Testis (tissue), 3 donors: ENCODE data around the gene FAF1. TPM values are rescaled to one million over a fixed set of nuclear protein-coding genes. Genes with fewer than 3 reads are reported as not detected.

Source experiments
- DNase-seq: peaks from one replicate; pipeline ENCODE4 v3.0.0-alpha.2; 2019
- H3K27ac ChIP-seq, 2 donors: fragments of 200-600 bp; sonication (generic); one replicate each; pipeline ENCODE4 v1.5.1; 2019
- H3K27me3 ChIP-seq: fragments of 200-600 bp; sonication (generic); one replicate; pipeline ENCODE4 v1.5.1; 2019
- H3K36me3 ChIP-seq: fragments of 200-600 bp; sonication (generic); one replicate; pipeline ENCODE4 v1.5.1; 2017; ENCODE audit warnings: low read depth; ENCODE audit errors: missing control alignments
- H3K4me1 ChIP-seq: fragments of 200-600 bp; sonication (generic); one replicate; pipeline ENCODE4 v1.5.1; 2019
- H3K4me3 ChIP-seq, 2 donors: fragments of 200-600 bp; sonication (generic); one replicate each; pipeline ENCODE4 v1.5.1; 2017 to 2019
- H3K9me3 ChIP-seq: fragments of 200-600 bp; sonication (generic); one replicate; pipeline ENCODE4 v1.5.1; 2017
- POLR2A ChIP-seq: fragments of 450-650 bp; IDR thresholded peaks from one replicate; pipeline ENCODE4 v1.6.1; 2017; ENCODE audit warnings: antibody characterized with exemption, mild to moderate bottlenecking, moderate library complexity
- WGBS, 2 donors: methylation state at CpG; one replicate each; pipeline ENCODE4 v1.1.5; 2018; 5-methylcytosine and 5-hydroxymethylcytosine counted together
- intact Hi-C: fragments of 100-400 bp; cut with DNase I; formaldehyde crosslinking; loops from one replicate; pipeline ENCODE4 v1.15.1; 2023; ENCODE audit warnings: low total_unique reads
- polyA plus RNA-seq: library from polyadenylated mRNA; stranded (reverse); fragments of 350-450 nt; fragmentation: Illumina TruSeq; extraction: RNeasy Lipid Tissue Mini Kit (QIAGEN cat#74804); gene quantifications from one replicate; pipeline ENCODE4 v1.2.3, GENCODE V29; 2014; ENCODE audit warnings: low read depth, low replicate concordance; ENCODE audit not compliant: insufficient read depth
- total RNA-seq, 2 donors: library from RNA; depleted of rRNA; stranded (reverse); fragments of >200 nt; gene quantifications; one replicate each; pipeline ENCODE4 v1.2.3, GENCODE V29; 2016
- TF ChIP-seq, protein P1 (sequence below), 3 experiments: fragments of 450-650 bp in 2 of 3; fragments of 200-600 bp in 1 of 3; sonication (generic) in 1 of 3; IDR thresholded peaks; one replicate each; pipeline ENCODE4 v1.5.1; 2016 to 2019; ENCODE audit warnings: antibody characterized with exemption in 3 of 3, mild to moderate bottlenecking in 2 of 3, moderate library complexity in 1 of 3

The FAF1 gene
- total and polyA plus RNA-seq, 3 donors from 2014 or later: 46.5 to 236 (median 61.6) TPM

DNA sequence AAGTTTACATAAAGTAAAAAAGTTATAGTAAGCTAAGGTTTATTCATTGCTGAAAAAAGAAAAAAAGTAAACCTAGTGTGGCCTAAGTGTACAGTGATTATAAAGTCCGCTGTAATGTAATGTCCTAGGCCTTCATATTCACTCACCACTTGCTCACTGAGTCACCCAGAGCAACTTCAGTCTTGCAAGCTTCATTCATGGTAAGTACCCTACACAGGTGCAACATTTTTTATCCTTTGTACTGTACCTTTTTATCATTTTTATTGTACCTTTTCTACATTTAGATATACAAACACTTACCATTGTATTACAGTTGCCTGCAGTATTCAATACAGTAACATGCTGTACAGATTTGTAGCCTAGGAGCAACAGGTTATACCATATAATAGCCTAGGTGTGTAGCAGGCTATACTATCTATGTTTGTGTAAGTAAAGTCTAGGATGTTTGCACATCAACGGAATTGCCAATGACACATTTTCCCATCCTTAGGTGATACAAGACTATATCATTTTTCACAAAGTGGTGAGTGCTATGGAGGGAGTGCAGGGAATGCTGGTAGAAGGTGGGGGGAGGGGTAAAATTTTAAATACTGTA lies 478.8 kb downstream of the FAF1 start:
- no peak for DNase-seq
- WGBS, 2 donors: 88 to 96% methylated on average over 2 of the region's 2 CpGs
- H3K27ac ChIP-seq: no peak overlapping the region

DNA sequence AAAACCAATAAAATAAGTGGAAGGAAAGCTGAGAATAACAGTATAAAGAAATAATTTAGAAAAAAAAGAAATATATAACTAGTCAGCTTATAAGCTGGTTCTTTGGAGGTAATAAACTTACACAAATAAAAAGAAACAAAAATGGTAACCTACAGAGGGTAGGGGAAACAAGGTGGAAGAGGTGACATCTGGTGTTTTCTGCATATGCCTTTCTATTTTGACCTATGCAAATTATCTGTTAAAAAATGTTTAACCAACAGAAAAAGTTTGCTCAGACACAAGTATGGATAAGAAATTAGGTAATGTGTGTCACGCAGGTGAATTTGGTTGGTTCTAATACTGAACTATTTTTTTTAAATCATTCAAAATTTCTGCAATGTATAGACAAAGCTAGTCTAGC lies 483.3 kb downstream of the FAF1 start:
- Histone ChIP-seq H3K9me3 (no peaks in the 10 kb centered on the region), H3K27me3 (no peaks in the 10 kb centered on the region), H3K36me3 (no peaks in the 10 kb centered on the region), H3K4me3 (no peak overlapping the region), H3K27ac (no peak overlapping the region), H3K4me1 (no peaks in the 10 kb centered on the region)
- intact Hi-C loops: no loop called here
- 52 to 96% methylated on average over 1 of the region's 1 CpG for WGBS, 2 donors
- DNase-seq: no peak
- TF ChIP-seq, protein P1, sequence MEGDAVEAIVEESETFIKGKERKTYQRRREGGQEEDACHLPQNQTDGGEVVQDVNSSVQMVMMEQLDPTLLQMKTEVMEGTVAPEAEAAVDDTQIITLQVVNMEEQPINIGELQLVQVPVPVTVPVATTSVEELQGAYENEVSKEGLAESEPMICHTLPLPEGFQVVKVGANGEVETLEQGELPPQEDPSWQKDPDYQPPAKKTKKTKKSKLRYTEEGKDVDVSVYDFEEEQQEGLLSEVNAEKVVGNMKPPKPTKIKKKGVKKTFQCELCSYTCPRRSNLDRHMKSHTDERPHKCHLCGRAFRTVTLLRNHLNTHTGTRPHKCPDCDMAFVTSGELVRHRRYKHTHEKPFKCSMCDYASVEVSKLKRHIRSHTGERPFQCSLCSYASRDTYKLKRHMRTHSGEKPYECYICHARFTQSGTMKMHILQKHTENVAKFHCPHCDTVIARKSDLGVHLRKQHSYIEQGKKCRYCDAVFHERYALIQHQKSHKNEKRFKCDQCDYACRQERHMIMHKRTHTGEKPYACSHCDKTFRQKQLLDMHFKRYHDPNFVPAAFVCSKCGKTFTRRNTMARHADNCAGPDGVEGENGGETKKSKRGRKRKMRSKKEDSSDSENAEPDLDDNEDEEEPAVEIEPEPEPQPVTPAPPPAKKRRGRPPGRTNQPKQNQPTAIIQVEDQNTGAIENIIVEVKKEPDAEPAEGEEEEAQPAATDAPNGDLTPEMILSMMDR (IDR thresholded peaks at IDR 0.05): no peak
- TF ChIP-seq POLR2A: no peak

More for the DNA sequence above, 478.8 kb downstream of the FAF1 start:
- no peaks in the 10 kb centered on the region for H3K36me3 ChIP-seq
- intact Hi-C loops: no loop called here
- TF ChIP-seq POLR2A: no peak
- TF ChIP-seq, protein P1 (IDR thresholded peaks at IDR 0.05): no peak
- H3K4me3 ChIP-seq: no peak overlapping the region
- H3K4me1 ChIP-seq: no peaks in the 10 kb centered on the region
- H3K27me3 ChIP-seq: no peaks in the 10 kb centered on the region
- H3K9me3 ChIP-seq: no peaks in the 10 kb centered on the region

DNA sequence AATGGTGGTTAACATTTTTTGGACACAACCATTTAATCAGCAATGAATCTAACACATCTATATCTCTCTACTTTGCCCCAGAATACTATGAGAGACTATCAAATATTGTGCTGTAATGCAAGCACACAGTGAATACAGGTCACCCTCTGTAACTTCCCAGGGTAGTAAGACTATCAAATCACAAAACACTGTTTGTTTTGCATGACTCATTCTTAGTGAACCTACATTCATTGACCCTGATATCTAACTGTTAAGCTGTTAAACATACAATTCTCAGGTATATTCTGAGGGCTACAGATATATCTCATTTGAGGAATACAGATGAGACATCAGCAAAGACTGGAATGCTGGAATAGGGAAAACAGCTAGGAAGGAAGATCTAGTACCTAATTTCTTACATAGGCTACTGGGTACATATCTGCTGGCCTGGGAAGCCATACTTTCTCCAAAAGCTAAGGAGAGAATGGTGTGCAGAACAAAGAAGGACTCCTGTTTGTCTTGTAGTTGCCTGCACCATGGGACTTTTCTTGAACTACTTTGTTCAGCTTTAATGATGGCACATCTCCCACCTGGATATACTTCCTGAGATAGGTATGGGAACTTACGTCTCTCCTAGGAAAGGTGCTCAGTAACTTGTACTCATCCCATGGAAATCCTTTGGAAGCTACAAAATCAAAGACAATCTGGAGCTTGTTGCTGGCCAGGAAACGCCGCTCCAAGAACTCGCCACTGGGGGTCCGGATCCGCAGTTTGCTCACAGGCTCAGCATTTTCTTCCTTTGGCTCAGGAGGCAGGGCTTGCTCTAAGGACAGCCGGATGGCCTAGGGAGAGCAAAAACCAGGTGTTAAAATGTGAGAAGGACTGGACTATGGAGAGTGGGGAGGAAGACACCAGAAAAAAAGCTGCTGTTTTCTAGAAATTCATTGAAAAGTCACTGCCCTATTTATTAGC lies 484.9 kb downstream of the FAF1 start:
- no peak overlapping the region for H3K4me3 ChIP-seq
- intact Hi-C loops: no loop called here
- 92 to 96% methylated on average over 7 of the region's 7 CpGs for WGBS, 2 donors

DNA sequence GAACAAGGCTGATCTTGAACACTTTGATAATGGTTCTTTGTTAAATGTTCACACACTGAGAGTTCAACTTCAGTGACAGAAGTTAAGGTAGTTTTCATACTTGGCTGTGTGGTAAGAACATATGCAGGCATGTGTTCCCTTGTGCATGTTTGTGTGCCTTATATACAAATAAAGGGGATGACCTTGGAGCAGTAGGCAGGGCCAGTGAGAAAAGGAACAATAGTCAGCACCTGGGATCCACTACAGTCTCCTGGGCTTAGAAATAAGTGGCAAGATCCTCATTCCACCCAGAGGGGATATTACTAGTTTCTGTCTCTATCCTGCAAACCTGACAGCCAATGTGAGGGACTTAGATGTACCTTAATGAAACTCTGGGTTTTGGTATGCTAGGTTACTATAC lies 486.6 kb downstream of the FAF1 start:
- Histone ChIP-seq H3K4me3 (no peak overlapping the region), H3K36me3 (no peaks in the 10 kb centered on the region), H3K27ac (no peak overlapping the region), H3K4me1 (no peaks in the 10 kb centered on the region), H3K27me3 (no peaks in the 10 kb centered on the region), H3K9me3 (no peaks in the 10 kb centered on the region)
- no peak for TF ChIP-seq POLR2A
- TF ChIP-seq, protein P1 (IDR thresholded peaks at IDR 0.05): no peak
- intact Hi-C loops: no loop called here
- no peak for DNase-seq

More for the DNA sequence above, 484.9 kb downstream of the FAF1 start:
- H3K36me3 ChIP-seq: no peaks in the 10 kb centered on the region
- no peak for DNase-seq
- TF ChIP-seq, protein P1 (IDR thresholded peaks at IDR 0.05): no peak
- TF ChIP-seq POLR2A: no peak
- no peaks in the 10 kb centered on the region for H3K27me3 ChIP-seq
- H3K4me1 ChIP-seq: no peaks in the 10 kb centered on the region
- no peak overlapping the region for H3K27ac ChIP-seq
- no peaks in the 10 kb centered on the region for H3K9me3 ChIP-seq
